MM.1S (cell line): Measurements from ENCODE around the gene RNF220.

ENCODE experiments used
- DNase-seq: peaks from one replicate; pipeline ENCODE4 v3.0.0-alpha.2; 2015
- H2AFZ ChIP-seq: fragments of 300-600 bp; sonication (generic); 2 replicates; pipeline ENCODE4 v1.6.0; 2016; ENCODE audit warnings: antibody characterized with exemption, low read length
- H3F3A ChIP-seq: fragments of 300-600 bp; sonication (generic); 2 replicates; pipeline ENCODE4 v1.6.1; 2016; ENCODE audit warnings: mild to moderate bottlenecking, antibody characterized with exemption, low read length, moderate library complexity, mixed read lengths; ENCODE audit not compliant: insufficient read depth
- H3K27ac ChIP-seq: fragments of 300-600 bp; sonication (generic); 2 replicates; pipeline ENCODE4 v1.5.1; 2016; ENCODE audit warnings: mild to moderate bottlenecking, low read length
- H3K27me3 ChIP-seq: fragments of 300-600 bp; sonication (generic); replicated peaks from 2 replicates; pipeline ENCODE4 v1.6.0; 2016; ENCODE audit warnings: low read length; ENCODE audit not compliant: insufficient read depth
- H3K36me3 ChIP-seq: fragments of 300-600 bp; sonication (generic); replicated peaks from 2 replicates; pipeline ENCODE4 v1.6.1; 2016; ENCODE audit warnings: mild to moderate bottlenecking, low read length, mixed read lengths; ENCODE audit not compliant: insufficient read depth
- H3K4me1 ChIP-seq: fragments of 300-600 bp; sonication (generic); 2 replicates; pipeline ENCODE4 v1.6.1; 2016; ENCODE audit warnings: low read length, mixed read lengths
- H3K4me2 ChIP-seq: fragments of 300-600 bp; sonication (generic); 2 replicates; pipeline ENCODE4 v1.6.0; 2016; ENCODE audit warnings: low read depth, low read length
- H3K4me3 ChIP-seq: fragments of 300-600 bp; sonication (generic); 2 replicates; pipeline ENCODE4 v1.5.1; 2016; ENCODE audit warnings: low read length, mixed read lengths
- H3K79me2 ChIP-seq: fragments of 300-600 bp; sonication (generic); 2 replicates; pipeline ENCODE4 v1.6.1; 2016; ENCODE audit warnings: mixed run types, low read length, mixed read lengths
- H3K9ac ChIP-seq: fragments of 300-600 bp; sonication (generic); 2 replicates; pipeline ENCODE4 v1.6.1; 2016; ENCODE audit warnings: low read length, mixed read lengths
- H3K9me2 ChIP-seq: fragments of 300-600 bp; sonication (generic); replicated peaks from 2 replicates; pipeline ENCODE4 v1.6.1; 2016; ENCODE audit warnings: mild to moderate bottlenecking, low read length, mixed read lengths; ENCODE audit not compliant: insufficient read depth
- H3K9me3 ChIP-seq: fragments of 300-600 bp; sonication (generic); replicated peaks from 2 replicates; pipeline ENCODE4 v1.6.1; 2016; ENCODE audit warnings: mild to moderate bottlenecking, low read length, mixed read lengths; ENCODE audit not compliant: insufficient read depth
- H4K20me1 ChIP-seq: fragments of 300-600 bp; sonication (generic); 2 replicates; pipeline ENCODE4 v1.6.1; 2016; ENCODE audit warnings: mild to moderate bottlenecking, low read length, moderate library complexity, mixed read lengths; ENCODE audit not compliant: insufficient read depth
- EZH2 ChIP-seq: fragments of 300-600 bp; sonication (generic); optimal IDR thresholded peaks from 2 replicates; pipeline ENCODE3; 2017; ENCODE audit warnings: low read depth, mild to moderate bottlenecking, antibody characterized with exemption, low read length, mixed read lengths
- EZH2phosphoT487 ChIP-seq: fragments of 300-600 bp; sonication (generic); IDR thresholded peaks from 2 replicates; pipeline ENCODE4 v1.6.1; 2018; ENCODE audit warnings: antibody characterized with exemption, low read length
- TF ChIP-seq, protein P1 (sequence below): fragments of 300-600 bp; sonication (generic); IDR thresholded peaks from 2 replicates; pipeline ENCODE4 v1.5.1; 2016; ENCODE audit warnings: antibody characterized with exemption, low read length, mixed read lengths

Gene RNF220

GRCh38 chr1:44637702-44638411 is 232.8 kb downstream of the RNF220 start:
- no peak overlapping the region for H3K9ac ChIP-seq
- TF ChIP-seq EZH2 (no peak), EZH2phosphoT487 (no peak)
- TF ChIP-seq, protein P1, sequence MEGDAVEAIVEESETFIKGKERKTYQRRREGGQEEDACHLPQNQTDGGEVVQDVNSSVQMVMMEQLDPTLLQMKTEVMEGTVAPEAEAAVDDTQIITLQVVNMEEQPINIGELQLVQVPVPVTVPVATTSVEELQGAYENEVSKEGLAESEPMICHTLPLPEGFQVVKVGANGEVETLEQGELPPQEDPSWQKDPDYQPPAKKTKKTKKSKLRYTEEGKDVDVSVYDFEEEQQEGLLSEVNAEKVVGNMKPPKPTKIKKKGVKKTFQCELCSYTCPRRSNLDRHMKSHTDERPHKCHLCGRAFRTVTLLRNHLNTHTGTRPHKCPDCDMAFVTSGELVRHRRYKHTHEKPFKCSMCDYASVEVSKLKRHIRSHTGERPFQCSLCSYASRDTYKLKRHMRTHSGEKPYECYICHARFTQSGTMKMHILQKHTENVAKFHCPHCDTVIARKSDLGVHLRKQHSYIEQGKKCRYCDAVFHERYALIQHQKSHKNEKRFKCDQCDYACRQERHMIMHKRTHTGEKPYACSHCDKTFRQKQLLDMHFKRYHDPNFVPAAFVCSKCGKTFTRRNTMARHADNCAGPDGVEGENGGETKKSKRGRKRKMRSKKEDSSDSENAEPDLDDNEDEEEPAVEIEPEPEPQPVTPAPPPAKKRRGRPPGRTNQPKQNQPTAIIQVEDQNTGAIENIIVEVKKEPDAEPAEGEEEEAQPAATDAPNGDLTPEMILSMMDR, result no peak
- peaks cover 7% of the 10 kb centered on the region; the same call in 1 of the 2 replicates for H3K36me3 ChIP-seq
- H3K27me3 ChIP-seq, result no peaks in the 10 kb centered on the region
- no peak overlapping the region for H2AFZ ChIP-seq
- H3K4me3 ChIP-seq, result no peak overlapping the region
- H3K9me3 ChIP-seq, result no peaks in the 10 kb centered on the region
- H3K79me2 ChIP-seq, result peaks cover 45% of the 10 kb centered on the region
- peaks cover 9% of the 10 kb centered on the region for H3K4me1 ChIP-seq
- H3K4me2 ChIP-seq, result no peak overlapping the region
- no peaks in the 10 kb centered on the region for H3K9me2 ChIP-seq
- no peaks in the 10 kb centered on the region for H4K20me1 ChIP-seq
- no peak for DNase-seq
- H3F3A ChIP-seq, result no peaks in the 10 kb centered on the region
- H3K27ac ChIP-seq, result no peak overlapping the region

DNA sequence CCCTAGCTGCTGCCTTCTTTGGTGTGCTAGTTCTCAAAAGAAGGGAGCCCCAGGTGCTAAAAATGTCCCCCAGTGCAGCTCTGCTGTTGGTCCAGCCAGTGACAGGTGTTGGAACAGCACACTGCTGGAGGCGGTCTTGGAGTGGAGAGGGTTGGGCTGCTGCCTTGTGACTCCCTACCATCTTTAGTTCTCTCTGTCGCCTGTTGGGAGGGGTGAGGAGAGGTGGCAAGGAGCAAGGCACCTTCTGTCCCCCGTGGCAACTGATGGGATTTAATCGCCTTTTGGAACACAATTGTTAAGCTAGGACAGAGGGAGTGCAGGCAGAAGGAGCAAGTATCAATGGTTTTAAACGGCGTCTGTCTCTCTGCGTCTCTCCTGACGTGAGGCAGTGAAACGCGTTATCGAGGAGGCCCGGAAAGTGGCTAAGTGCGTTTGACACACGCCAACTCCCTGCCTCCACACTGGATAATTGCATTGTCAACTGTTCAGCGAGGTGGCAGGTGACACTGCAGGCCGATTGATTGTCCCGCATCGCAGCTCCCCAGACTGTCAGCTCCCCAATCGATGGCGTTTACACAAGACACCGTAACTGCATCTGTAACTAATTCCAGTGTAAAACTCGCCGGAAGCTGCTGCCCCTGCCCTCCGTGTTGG is 235.3 kb downstream of the RNF220 start:
- DNase-seq, result no peak
- Histone ChIP-seq H3K9me3 (no peaks in the 10 kb centered on the region), H3K4me2 (no peak overlapping the region), H3K9ac (no peak overlapping the region), H3F3A (no peaks in the 10 kb centered on the region), H4K20me1 (no peaks in the 10 kb centered on the region), H3K4me1 (no peaks in the 10 kb centered on the region), H3K36me3 (peaks cover 3% of the 10 kb centered on the region; the same call in 1 of the 2 replicates), H3K27me3 (no peaks in the 10 kb centered on the region), H3K4me3 (no peak overlapping the region), H2AFZ (no peak overlapping the region), H3K79me2 (peaks cover 24% of the 10 kb centered on the region), H3K9me2 (no peaks in the 10 kb centered on the region), H3K27ac (no peak overlapping the region)
- no peak for TF ChIP-seq EZH2phosphoT487

DNA sequence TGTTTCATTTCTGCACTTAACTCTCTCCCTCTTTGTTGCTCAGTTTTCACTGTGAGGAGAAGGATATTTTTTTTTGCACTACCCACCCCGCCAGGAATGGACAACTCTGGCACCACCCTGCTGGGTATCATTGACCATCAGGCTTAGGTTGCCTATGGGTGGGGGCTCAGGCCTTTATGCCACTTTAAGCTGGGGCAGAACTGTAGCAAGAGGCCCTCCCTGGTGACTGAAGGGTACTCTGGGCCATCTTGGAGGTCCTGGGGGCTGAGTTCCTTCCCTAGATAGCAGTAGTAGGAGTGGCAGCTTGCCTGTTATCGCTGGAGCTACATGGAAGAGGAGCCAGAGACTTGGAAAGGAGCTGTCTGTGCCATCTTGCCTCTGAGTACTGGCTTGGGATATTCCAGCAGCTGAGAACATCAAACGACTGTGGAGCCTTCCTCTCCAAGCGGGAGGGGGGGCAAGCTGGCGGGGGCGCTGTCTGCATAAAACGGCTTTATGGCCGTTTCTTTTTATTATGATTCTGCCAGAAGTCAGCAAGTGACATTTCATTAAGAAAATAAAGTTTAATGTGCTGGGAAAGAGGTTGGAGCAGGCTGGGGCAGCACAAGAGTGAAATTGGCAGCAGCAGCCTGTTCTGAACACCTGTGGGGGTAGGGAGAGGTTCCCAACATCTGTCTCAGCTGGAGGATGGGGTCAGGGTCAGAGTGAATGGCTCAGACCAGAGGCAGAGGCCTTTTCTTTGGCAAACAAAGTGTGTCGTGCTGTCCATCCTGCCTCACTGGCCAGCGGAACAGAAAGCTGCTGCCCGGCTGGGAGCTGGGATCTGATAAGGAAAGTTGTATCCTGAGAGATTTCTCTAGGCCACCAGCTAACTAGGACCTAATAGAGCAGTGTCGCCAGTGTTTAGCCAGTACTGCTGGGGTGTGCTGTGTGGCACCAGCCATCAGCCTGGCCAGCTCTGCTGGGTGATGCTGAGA is 236.4 kb downstream of the RNF220 start:
- Histone ChIP-seq H3K4me2 (no peak overlapping the region), H3K9ac (no peak overlapping the region), H3K4me3 (no peak overlapping the region), H3K36me3 (0 out of 2 replicates have a peak, but pooled peaks cover 2% of the 10 kb centered on the region), H3K9me2 (no peaks in the 10 kb centered on the region), H3K9me3 (no peaks in the 10 kb centered on the region), H2AFZ (no peak overlapping the region), H3K4me1 (no peaks in the 10 kb centered on the region), H3F3A (no peaks in the 10 kb centered on the region), H4K20me1 (no peaks in the 10 kb centered on the region), H3K27me3 (no peaks in the 10 kb centered on the region), H3K79me2 (peaks cover 18% of the 10 kb centered on the region), H3K27ac (no peak overlapping the region)
- no peak for DNase-seq
- TF ChIP-seq, protein P1, result no peak
- no peak for TF ChIP-seq EZH2
- TF ChIP-seq EZH2phosphoT487, result no peak
